ENCODE data around the gene SRRT.
"Not testable (repeated sequence)": the region's sequence is repeated elsewhere in the genome, so short reads cannot be mapped to it uniquely, and the experiment has no call there.

Gene SRRT

GRCh38 chr7:100895956-100896731 is 21.2 kb downstream of the SRRT start:
- no peak for FAIRE-seq

- no peak for FAIRE-seq
Observed at GRCh38 chr7:100896732-100897608, 22.1 kb downstream of the SRRT start.

DNA sequence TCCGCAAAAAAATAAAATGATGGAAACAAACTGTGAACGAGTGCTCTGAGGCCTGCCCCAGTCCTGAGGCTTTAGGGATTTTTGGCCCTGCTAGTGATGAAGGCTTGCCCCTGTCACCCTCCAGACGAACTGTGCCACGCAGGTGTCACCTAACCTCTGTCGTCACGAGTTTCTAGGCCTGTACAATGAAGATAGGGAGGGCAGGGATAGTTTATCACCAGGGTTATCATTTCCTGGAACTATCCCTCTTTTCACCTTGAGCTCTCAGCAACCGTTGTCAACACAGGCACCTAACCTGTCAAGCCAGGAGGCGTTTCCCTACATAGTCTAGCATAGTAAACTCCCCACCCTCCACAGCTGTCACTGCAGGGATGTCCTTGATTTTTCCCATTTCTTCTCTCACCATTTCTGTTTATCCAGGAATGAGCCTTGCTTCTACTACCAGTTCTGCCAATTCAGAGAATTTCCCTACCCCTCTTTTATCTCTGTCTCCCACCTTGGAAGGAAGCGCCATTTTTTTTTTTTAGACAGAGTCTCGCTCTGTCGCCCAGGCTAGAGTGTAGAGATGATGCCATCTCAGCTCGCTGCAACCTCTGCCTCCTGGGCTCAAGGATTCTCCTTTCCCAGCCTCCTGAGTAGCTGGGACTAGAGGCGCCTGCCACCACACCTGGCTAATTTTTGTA is 23.0 kb downstream of the SRRT start:
- no peak for FAIRE-seq

GRCh38 chr7:100899432-100899831 is 24.5 kb downstream of the SRRT start:
- FAIRE-seq: no peak

DNA sequence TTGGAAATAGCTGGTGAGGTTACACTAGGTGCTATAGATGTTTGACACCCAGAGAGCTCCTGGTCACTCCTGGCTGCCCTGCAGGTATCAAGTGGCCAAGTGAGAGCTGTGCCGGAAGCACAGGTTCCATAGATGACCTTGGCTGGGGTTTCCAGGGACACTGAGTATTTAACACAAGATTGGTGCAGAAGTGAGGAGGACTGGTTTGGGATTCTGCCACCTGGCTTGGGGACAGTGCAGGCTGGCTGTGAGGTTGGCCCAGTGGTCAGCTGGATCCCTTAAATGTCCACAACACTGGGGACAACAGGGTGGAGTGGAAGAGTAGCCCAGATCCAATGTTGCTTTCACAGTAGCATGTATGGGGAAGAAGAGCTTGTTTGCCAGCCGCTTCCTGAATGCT is 26.1 kb downstream of the SRRT start:
- FAIRE-seq: no peak

DNA sequence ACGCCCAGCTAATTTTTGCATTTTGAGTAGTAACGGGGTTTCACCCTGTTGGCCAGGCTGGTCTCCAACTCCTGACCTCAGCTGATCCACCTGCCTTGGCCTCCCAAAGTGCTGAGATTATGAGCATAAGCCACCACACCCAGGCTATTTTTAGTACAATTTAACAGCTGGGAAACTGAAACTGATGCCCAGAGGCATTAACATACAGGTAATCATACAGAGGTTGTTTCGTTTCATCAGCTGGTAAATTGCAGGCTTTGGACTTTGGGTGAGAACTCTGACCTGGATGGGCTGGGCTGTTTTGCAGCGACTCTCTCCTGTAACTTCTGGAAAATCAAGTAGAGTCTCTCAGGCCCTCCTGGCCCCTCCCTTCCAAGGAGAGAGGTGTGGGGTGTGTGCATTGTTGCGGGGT is 27.0 kb downstream of the SRRT start:
- FAIRE-seq: no peak

DNA sequence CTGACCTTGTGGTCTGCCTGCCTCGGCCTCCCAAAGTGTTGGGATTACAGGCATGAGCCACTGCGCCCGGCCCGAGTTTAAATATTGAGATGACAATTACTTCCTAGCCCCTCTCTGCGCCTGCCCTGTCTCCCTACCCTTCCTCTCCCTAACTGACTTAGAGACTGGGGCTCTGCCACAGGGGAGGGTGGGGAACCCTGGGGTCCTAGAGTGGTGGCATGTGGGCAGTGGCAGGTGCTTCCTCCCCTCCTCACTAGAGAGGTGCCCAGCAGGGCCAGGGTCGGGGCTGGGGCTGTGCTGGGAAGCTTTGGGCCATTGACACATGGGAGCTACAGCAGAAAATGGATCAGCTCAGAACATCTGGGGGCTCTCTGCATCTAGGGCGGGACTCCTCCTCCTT is 27.7 kb downstream of the SRRT start:
- FAIRE-seq: no peak

DNA sequence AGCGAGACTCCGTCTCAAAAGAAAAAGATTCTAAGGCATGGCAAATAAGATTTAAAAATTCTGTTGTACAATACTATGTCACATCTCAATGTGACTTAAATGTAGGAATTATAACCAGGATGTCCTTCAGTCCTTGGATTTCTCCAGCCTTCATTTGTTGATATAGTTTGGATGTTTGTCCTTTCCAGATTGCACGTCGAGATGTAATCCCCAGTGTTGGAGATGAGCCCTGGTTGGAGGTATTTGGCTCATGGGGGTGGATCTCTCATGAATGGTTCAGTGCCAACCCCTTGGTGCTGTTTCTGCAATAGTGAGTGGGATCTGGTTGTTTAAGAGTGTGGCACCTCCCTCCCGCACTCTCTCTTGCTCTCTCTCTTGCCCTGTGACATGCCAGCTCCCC is 33.6 kb downstream of the SRRT start:
- no peak for FAIRE-seq

DNA sequence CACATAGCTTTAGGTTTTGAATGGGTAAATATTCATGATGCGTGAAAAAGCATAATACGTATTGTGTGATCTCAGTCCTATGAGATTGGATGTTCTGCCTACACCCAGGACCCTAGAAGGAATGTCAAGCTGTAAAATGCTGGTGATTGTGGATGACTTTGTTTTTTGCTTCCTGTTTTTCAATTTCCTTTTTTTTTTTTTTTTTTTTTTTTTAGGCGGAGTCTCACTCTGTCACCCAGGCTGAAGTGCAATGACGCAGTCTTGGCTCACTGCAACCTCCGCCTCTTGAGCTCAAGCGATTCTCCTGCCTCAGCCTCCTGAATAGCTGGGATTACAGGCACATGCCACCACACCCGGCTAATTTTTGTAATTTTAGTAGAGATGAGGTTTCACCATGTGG is 35.5 kb downstream of the SRRT start:
- FAIRE-seq: not testable (repeated sequence)

- no peak for FAIRE-seq
Observed at GRCh38 chr7:100911484-100911883, 36.6 kb downstream of the SRRT start.

GRCh38 chr7:100914208-100914878 is 39.4 kb downstream of the SRRT start:
- no peak for FAIRE-seq

DNA sequence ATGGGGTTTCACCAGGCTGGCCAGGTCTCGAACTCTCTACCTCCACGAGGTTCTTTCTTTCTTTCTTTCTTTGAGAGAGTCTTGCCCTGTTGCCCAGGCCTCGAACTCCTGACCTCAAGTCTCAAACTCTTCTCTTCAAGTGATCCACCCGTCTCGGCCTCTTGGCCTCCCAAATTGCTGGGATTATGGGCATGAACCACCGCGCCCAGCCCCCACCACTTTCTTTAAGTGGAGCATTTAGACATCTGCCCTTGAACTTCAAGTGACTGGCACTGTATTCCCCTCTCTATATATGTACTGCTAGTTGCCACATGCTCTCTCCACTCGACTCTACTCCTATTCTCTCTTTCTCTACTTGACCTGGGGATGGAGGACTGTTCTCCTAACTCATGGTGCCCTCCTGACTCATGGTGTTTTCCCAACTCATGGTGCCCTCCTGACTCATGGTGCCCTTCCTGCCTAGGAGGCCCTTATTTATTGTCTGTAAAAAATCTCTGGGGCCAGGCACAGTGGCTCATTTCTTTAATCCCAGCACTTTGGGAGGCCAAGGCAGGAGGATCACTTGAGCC is 40.1 kb downstream of the SRRT start:
- FAIRE-seq: no peak

DNA sequence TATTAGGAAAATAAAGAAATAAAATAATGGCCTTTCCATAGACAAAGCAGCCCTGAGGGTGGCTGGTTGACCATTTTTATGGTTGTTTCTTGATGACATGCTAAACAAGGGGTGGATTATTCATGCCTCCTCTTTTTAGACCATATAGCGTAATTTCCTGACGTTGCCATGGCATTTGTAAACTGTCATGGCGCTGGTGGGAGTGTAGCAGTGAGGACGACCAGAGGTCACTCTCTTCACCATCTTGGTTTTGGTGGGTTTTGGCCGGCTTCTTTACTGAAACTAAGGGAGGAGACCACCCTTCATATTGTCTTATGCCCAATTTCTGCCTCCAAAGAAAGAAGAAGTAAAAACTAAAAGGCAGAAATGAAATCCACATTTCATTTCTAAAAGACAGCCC is 44.4 kb downstream of the SRRT start:
- FAIRE-seq: not testable (repeated sequence)

DNA sequence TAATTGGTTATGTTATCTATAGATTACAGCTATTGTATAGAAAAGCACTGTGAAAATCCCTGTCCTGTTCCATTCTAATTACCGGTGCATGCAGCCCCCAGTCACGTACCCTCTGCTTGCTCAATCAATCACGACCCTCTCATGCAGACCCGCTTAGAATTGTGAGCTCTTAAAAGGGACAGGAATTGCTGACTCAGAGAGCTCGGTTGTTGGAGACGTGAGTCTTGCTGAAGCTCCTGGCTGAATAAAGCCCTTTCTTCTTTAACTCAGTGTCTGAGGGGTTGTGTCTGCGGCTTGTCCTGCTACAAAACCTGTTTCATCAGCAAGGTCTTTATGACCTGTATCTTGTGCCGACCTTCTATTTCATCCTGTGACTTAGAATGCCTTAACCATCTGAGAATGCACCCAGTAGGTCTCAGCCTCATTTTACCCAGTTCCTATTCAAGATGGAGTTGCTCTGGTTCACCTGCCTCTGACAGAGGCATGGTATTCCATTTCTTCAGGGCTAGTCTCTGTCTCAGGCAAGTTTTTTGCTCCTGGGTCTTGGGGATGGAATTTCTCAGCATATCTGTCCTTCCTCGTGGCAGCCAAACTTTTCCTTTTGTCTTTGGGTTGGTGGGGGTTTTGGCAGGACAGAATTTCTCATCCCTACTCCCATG is 45.0 kb downstream of the SRRT start:
- not testable (repeated sequence) for FAIRE-seq

- FAIRE-seq: no peak
Observed at GRCh38 chr7:100921039-100921438, 46.1 kb downstream of the SRRT start.

- FAIRE-seq: not testable (repeated sequence)
Observed at GRCh38 chr7:100923616-100924015, 48.7 kb downstream of the SRRT start.

DNA sequence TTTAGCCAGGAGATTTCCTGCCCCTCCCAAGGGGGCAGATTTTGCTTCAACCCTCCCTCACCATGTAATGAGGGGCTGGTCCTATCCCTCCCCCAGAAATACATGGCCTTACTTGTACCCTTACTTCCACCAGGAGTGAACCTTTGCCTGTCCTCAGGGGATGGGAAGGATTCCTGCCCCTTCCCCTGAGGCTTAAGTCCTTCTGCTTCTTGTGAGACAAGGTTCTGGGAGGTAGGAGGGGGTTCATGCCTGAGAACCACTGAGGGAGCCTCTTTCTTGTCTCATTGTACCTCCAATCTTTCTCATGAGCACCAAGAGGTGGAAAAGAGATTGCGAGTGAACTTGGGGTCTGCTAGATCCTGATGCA is 54.9 kb downstream of the SRRT start:
- no peak for FAIRE-seq

DNA sequence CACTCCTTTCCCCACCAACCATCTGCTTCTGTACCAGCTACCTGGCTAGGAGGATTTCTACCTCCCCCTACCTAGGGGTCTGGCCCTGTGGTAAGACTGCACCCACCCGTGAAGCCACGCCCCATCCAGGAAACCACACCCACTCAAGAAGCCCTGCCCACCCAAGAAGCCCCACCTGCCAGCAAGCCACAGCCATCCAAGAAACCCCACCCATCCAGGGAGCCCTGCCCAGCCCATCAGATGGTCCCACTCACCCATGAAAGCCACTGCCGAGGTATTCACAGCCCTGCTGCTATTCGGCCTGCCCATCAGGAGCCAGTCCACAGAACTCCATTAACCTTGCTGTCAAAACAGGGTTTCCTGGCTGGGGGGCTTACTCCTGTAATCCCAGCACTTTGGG is 58.8 kb downstream of the SRRT start:
- no peak for FAIRE-seq

- FAIRE-seq: not testable (repeated sequence)
Observed at GRCh38 chr7:100935381-100935780, 60.5 kb downstream of the SRRT start.

DNA sequence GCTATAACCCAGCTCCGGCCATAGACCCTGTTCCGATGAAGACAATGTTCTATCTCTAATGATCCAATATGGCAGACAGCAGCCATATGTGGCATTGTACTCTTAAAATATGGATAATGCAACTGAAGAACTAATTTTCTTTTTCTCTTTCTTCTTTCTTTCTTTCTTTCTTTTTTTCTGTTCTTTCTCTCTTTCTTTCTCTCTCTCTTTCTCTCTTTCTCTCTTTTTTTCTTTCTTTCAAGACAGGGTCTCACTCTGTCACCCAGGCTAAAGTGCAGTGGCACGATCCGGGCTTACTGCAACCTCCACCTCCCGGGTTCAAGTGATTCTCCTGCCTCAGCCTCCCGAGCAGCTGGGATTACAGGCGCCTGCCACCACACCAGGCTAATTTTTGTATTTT is 61.3 kb downstream of the SRRT start:
- not testable (repeated sequence) for FAIRE-seq
